HepG2 (cell line): ENCODE data around the gene PCBD1. TPM values are rescaled to one million over a fixed set of nuclear protein-coding genes. Genes with fewer than 3 reads are reported as not detected.

Experiments
- HOXA5 ChIP-seq: sonication (generic); formaldehyde crosslinking; IDR thresholded peaks from 2 replicates; pipeline ENCODE4 v1.4.0; 2020; ENCODE audit warnings: missing genetic modification reagents
- PCBP1 ChIP-seq: fragments of 200-400 bp; formaldehyde crosslinking; IDR thresholded peaks from 2 replicates; pipeline ENCODE4 v1.6.1; 2017; ENCODE audit warnings: mild to moderate bottlenecking, low read depth, low read length, borderline replicate concordance
- SUZ12 ChIP-seq: fragments of 150-350 bp; IDR thresholded peaks from 2 replicates; pipeline ENCODE4 v1.6.1; 2014; ENCODE audit warnings: low read depth, low read length
- THAP9 ChIP-seq: sonication (generic); formaldehyde crosslinking; IDR thresholded peaks from 2 replicates; pipeline ENCODE4; 2020; ENCODE audit warnings: missing genetic modification reagents, mild to moderate bottlenecking, borderline replicate concordance
- ZNF333 ChIP-seq: sonication (generic); formaldehyde crosslinking; IDR thresholded peaks from 2 replicates; pipeline ENCODE4 v1.4.0; 2020; ENCODE audit warnings: mild to moderate bottlenecking, missing genetic modification reagents, borderline replicate concordance
- ZNF431 ChIP-seq: sonication (generic); formaldehyde crosslinking; IDR thresholded peaks from 2 replicates; pipeline ENCODE4 v1.9.0; 2022; ENCODE audit warnings: missing genetic modification reagents, low read depth, mild to moderate bottlenecking, borderline replicate concordance
- ZNF570 ChIP-seq: sonication (generic); formaldehyde crosslinking; IDR thresholded peaks from 2 replicates; pipeline ENCODE4 v1.4.0; 2020; ENCODE audit warnings: mild to moderate bottlenecking, missing genetic modification reagents, borderline replicate concordance
- ZNF609 ChIP-seq: sonication (generic); formaldehyde crosslinking; IDR thresholded peaks from 2 replicates; pipeline ENCODE4 v1.4.0; 2020; ENCODE audit warnings: mild to moderate bottlenecking, missing genetic modification reagents, borderline replicate concordance
- polyA plus RNA-seq, 8 experiments: library from polyadenylated mRNA; depleted of rRNA in 3 of 8; stranded (reverse) in 7 of 8; unstranded in 1 of 8; fragments of >200 nt; fragmentation: Illumina TruSeq in 4 of 8; extraction: Trizol in 4 of 8; gene quantifications; 2 replicates each; pipeline versions ENCODE4 v1.2.1 to v1.2.3, GENCODE V29; 2011 to 2016; ENCODE audit warnings: low read depth in 4 of 8, missing spikeins in 1 of 8, mixed read lengths in 1 of 8; ENCODE audit not compliant: insufficient read depth in 1 of 8
- total RNA-seq, 5 experiments: library from RNA; depleted of rRNA; stranded (reverse); fragments of >200 nt; fragmentation: Illumina TruSeq; extraction: Trizol; gene quantifications; 2 replicates each; pipeline ENCODE4 v1.2.3, GENCODE V29; 2016; ENCODE audit warnings: low read depth in 1 of 5
- TF ChIP-seq, protein P1 (sequence below): sonication (generic); formaldehyde crosslinking; IDR thresholded peaks from 2 replicates; pipeline ENCODE4 v1.4.0; 2020; ENCODE audit warnings: mild to moderate bottlenecking, missing genetic modification reagents

PCBD1 gene
- total and polyA plus RNA-seq, 2 of the 13 experiments (the other 11 are each of a cell fraction or from before 2014, with no cell fraction given), result 95.3 to 168 TPM

DNA sequence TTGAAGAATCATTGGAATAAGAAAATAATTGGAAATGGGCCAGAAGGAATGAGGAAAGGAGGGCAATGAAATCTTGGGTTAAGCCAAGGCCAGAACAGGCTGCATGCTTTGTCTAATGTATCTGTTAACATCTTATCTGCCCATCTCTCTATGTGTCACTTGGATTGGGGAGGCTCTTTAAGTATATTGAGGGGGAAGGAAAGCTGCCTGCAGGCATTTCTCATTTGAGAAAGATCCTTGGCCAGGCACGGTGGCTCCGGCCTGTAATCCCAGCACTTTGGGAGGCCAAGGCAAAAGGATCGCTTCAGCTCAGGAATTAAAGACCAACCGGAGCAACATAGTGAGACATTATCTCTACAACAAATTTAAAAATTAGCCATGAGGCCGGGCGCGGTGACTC lies 14.3 kb downstream of the PCBD1 start (continued):
- TF ChIP-seq ZNF609 (CRISPR knock-in tag) (no peak), ZNF431 (CRISPR knock-in tag) (no peak), SUZ12 (no peak), PCBP1 (no peak), HOXA5 (no peak), ZNF333 (CRISPR knock-in tag) (no peak), THAP9 (CRISPR knock-in tag) (no peak), ZNF570 (CRISPR knock-in tag) (no peak)
- TF ChIP-seq, protein P1, sequence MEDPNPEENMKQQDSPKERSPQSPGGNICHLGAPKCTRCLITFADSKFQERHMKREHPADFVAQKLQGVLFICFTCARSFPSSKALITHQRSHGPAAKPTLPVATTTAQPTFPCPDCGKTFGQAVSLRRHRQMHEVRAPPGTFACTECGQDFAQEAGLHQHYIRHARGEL (CRISPR knock-in tag), result no peak
